GM19452 (cell line): Measurements from ENCODE around the gene SPAG7.

Experiments
- ATAC-seq: cut with Tn5 transposase; IDR thresholded peaks from one replicate; pipeline ENCODE4 v1.9.1; 2021; ENCODE audit not compliant: unreplicated experiment

SPAG7 gene, protein sequence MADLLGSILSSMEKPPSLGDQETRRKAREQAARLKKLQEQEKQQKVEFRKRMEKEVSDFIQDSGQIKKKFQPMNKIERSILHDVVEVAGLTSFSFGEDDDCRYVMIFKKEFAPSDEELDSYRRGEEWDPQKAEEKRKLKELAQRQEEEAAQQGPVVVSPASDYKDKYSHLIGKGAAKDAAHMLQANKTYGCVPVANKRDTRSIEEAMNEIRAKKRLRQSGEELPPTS

DNA sequence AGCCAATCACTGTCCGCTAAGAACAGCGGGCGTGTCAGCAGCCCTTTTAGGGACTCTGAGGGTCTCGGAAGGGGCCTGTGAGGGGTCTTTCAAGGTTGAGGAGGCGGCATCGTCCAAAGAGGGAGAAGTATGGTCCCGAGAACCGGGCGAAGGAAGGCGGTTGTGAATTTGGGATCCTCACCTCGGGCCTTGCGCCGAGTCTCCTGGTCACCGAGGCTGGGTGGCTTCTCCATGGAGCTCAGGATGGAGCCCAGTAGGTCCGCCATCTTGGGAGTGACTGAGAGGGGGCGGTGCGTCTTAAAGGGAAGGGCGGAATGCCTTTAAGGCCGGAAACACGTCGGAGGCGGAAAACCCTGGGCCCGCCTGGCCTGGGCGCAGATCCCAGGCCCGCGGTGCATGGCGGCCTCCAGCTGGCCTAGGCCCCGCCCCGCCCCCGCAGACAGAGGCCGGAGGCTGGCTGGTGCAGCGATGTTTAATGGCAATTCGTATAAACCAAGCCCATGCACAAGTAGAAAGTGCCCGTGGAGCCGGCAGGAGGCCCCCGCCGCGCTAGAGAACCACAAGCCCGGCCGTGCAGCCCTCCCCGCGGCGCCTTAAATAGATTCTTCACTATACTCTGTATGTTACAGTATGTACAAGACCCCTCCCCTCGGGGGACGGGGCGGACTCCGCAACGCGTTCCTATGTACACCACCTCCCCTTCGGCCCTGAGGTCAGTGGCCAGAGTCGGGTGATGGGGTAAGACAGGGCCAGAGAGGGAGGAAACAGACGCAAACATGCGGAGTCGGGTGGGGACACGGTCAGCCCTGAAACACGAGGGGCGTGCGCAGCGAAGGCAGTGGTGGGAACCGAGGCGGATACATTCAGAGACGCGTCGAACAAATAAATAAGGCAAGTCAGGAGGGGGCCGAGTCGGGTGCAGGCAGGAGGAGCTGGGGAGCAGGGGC is at the start of gene SPAG7:
Gene SPAG7 (minus strand): TSS at position 279 of the 947 bp plus-strand sequence. CDS start 13 bp downstream, at position 266.
- ATAC-seq, result peak; percentile 56

DNA sequence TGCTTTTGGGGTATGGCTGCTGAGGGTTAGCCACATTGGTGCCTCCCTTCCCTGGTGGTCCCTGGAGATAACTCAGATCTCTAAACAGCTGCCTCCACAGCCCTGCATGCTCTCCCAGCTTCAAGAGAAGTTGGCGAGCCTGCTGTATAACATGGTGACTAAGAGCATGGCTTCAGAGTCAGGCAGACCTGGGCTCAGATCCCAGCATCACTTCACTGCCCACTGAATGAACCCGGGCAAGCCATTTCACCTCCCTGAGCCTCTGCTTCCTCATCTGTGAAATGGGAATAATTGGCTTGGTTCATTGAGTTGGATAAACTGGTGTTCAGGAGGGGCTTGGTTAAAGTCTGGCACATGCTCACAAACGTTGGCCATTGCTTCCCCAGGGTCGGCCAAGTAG is 46.7 kb upstream of the SPAG7 start:
- ATAC-seq, result no peak

DNA sequence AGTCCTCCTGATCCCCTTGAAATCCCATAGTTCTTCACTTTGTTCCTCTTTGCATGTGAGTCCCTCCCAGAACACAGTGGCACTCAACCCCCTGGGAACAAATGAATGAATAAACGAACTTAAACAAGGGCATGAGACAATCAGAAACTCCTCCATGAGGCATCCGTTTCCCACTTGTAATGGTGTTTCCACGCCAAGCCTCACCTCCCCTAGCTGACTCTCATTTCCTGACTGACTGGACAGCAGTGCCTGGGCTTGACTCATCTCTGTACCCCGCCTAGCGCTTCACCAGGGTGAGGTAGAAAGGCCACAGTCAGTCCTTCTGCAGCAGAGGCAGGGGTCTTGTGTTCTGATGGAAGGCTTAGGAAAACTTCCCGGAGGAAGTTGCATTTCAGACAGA is 44.3 kb upstream of the SPAG7 start:
- ATAC-seq, result peak; percentile 51

DNA sequence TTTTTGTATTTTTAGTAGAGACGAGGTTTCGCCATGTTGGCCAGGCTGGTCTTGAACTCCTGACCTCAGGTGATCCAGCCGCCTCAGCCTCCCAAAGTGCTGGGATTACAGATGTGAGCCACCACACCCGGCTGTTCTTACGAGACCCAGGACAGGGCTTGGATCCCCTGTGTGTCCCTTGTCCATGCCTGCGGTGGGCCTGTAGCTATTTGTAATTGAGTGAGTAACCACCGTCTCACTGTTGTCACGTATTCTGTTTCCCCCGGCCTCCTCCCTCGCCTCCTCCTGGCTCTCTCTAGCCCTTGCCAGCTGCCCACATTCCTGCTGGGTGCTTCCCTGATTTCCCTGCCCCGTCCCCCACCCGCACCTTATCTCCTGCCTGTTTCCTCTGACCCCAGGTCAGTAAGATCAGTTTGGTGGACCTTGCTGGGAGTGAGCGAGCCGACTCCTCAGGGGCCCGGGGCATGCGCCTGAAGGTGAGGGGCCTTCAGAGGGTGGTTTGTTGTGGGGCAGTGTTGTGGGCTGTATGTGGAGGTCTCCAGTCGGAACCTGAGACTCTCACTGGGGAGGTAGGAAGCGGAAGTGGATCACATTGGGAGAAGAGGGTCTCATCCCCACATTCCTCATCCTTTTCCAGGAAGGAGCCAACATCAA is 35.7 kb upstream of the SPAG7 start:
- no peak for ATAC-seq

- ATAC-seq, result no peak
Measured at GRCh38 chr17:5002121-5002788, 34.6 kb upstream of the SPAG7 start.

DNA sequence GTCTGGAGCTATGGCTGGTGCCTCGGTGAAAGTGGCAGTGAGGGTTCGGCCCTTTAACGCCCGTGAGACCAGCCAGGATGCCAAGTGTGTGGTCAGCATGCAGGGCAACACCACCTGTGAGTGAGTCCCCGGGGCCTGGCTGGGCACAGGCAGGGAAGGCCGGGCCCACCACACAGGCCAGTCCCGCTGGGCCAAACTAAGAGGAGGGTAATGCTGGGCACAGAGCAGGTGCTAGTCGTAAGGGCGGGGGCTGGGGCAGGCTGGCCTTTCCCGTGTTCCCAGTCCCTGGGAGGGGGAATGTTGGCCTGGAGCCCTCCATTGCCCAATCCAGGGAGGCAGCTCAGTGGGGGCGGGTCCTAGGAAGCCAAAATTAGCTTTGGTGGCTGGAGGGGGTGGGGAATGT is 32.6 kb upstream of the SPAG7 start:
- no peak for ATAC-seq

DNA sequence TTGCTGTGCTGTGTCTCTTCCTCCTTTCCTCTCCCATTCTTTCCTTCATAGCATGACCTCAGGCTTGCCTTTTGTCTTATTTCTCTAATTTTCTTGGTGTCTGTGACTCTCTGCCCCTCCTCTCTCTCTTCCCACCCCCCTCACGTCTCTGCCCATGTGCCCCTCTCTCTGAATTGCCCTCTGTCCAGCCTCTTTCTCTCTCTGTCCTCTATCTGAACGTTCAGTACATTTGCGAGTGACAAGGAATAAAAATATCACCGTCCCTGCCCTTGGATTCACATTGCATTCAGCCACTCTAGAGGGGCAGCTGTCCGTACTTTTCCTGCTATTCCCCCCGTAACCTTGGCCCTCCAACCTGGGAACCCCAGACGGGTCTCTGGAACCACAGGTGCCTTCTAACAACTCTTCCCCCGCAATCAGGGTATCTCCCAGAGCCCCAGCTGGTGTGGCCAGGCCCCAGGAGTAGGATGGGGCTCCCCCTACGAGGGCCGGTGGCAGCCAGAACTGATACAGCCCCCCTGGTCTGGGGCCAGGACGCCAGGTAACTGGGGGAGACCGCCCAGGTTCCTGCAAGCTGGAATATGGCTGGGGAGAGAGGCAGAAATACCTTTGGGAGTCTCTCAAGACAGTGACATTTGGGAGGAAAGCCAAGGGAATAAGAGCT is 31.9 kb upstream of the SPAG7 start:
- no peak for ATAC-seq

- ATAC-seq, result no peak
Measured at GRCh38 chr17:4998732-4999429, 31.3 kb upstream of the SPAG7 start.

DNA sequence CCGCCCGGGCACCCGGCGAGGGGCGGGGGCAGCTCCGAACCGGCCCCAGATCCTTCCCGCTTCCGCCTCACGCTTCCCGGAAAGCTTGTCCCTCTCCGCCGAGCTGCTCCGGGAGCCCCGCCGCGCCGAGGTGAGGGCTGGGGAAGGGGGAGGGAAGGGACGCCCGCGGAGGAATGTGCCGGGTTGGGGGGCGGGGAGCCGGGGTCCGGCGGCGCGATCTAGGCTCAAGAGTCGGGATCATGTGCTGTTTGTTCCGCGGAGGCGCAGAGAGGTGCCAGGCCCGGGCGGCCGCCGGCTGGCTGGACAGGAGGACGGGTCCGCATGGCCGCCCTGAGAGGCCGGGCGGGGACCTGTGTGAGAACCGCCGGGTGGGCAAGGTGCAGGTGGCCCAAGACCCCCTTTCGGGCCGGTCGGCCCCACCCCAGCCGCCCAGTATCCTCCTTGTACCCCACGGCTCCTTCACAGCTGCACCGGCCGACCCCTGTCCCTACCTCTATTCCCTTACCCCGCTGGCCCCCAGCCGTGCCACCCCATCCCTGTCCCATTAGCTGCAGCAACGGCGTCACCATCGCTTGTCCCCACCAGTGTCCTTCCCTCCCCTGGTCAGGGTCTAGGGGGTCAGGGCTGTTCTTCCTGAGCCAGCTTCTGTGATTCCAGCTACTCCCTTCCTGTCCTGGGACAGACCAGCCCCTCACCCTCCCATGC is 30.6 kb upstream of the SPAG7 start:
- no peak for ATAC-seq

DNA sequence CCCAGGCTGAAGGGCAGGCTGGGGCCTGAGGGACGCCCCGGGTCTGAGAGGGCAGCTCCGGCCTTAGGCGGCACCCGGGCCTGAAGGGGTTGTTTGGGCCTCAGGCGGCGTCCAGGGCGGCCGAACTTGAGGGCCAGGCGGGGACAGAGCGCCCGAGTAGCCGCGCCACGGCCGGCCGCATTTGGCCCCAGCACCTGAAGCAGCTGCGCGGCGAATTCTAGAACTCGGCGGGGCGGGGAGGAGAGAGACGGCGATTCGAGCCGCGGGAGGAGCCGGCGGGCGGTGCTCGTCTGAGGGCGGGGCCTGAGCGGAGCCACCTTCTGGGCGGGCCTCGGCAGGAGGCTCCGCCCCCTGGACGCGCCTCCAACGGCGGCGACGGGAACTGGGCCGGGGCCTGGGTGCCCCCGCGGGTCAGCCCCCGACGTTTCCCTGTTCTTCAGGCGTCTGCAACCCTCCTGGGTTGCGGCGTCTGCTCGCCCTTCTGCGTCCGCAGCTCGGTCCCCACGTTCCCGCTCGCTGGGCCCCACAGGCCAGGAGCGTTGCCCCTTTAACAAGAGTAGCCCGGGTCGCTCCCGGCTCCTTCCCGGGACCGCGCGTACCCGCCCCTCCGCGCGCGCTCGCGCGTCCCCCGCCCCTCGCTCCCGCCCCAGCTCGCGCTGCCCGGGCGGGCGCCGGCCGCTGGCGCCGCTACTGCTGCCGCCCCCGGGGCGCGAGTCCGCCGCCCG is 29.8 kb upstream of the SPAG7 start, which contains the start of the genes INCA1 and KIF1C:
Gene INCA1 (minus strand): TSS at position 221 of the 725 bp plus-strand sequence. CDS start 3,085 bp downstream, outside the sequence.
Gene KIF1C (plus strand): TSS at position 649 of the 725 bp plus-strand sequence. CDS start 2,297 bp downstream, outside the sequence.
- peak; percentile 83 for ATAC-seq

DNA sequence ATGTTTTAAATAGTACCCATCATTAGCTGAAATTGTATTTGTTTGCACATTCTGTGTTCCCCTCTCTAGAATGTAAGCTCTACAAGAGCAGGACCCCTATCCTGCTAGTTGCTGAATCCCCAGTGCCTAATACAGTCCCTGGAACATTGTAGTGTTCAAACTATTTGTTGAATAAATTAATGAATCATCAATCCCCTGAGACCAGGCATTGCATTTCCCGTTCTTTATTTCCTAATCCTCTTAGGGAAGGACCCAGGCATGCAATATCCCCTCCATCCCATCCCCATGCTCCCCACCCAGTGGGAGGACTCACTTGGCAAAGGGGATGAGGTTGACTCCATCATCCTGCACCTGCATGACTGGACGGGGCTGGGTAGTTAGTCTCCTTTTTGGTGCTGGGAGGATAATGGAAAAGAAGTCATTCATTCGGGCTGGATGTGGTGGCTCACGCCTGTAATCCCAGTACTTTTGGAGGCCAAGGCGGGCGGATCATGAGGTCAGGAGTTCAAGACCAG is 26.5 kb upstream of the SPAG7 start:
- ATAC-seq, result no peak

DNA sequence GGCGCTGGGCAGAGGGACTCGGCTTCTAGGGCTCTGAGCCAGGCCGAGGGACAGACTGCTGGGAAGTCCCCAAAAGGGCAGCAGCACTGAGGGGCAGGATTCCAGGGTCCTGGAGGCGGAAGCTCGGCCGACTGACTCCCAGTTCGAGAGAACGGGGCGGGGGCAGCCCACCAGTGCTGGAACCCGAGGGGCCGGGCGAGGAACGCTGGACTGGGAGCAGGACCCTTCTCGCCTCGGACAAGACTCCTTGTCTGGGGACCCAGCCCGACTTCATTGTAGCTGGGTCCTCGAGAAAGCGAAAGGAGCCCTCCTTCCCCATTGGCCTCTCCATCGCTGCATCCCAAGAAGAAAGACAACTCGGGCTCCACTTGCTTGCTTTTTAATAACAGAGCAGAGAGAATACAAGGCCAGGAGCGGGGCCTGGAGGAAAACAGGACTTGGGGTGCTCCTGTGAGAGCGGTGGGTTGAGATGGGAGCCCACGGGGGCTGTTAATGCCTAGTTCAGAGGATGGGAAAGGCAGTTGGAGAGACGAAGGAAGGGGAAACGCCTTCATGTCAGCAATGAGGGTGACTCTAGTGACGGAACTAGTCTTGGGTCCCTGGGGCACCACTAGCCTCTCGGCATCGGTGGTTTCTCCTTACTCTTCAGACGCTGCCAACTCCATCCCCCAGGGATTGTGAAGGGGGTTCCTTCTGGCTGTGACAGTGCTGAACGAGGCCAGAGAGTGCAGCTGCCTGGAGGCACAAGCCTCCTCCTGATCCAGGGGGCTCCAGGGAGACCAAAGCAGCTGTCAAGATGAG is 20.4 kb upstream of the SPAG7 start:
- ATAC-seq, result no peak

DNA sequence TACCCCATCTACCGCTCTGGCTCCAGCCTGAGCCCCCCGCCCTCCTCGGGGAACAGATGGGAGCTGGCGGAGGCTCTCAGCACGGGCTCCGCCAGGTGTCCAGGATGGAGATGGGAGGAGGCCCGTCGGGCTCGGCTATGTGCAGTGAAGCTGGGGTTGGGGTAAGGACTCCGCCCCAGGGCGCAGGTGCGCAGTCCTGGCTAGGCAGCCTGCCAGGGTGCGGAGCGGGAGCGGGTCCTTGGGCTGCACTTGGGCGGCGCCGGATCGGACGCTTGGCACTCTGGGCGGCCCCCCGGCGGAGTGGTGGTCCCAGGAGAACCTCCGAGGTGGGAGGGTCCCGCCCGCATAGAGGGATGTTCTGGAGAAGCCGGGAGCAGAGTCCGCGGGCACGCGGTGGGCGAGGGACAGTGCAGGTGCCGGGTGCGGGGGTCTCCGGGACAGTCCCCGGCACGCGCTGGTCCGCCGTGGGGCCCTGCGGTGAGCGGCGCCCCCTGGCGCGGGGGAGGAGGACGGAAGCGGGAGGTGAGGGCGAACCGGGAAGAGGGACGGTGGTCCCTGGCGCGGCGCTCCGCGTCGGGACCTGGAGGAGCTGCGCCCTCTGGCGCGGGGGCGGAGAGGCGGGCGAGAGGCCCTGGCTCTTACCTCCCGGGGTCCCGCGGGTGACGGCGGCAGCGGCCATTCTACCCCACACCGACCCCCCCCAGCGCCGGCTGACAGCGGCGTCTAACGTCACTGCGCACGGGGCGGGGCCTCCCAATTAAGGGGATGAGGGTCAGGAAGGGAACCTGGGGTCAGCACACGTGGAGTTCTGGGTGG is 19.5 kb upstream of the SPAG7 start, which contains the start of gene CAMTA2:
Gene CAMTA2 (minus strand): TSS at position 725 of the 816 bp plus-strand sequence. CDS start 1,453 bp downstream, outside the sequence.
- peak; percentile 76 for ATAC-seq

GRCh38 chr17:4986403-4986802 is 18.8 kb upstream of the SPAG7 start:
- no peak for ATAC-seq

DNA sequence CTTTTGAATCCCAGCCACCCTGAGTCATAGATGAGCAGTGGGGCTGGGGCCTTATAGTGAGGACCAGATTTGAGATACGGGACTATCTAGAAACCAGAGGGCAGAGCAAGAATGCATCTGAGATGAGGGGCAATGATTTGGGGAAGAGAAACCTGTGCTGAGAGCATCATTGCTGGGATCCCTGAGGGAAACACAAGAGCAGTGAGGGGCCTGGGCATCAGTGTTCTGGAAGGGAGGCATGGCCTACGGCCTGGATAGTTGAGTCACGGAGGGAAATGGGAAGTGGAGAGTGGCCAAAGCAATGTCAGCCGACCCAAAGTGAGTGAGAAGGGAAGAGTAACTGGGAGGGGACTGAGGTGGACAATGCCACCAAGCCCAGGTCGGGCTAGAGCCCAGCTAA is 14.7 kb upstream of the SPAG7 start:
- ATAC-seq, result no peak

- ATAC-seq, result no peak
Measured at GRCh38 chr17:4980644-4981216, 13.1 kb upstream of the SPAG7 start.
